Skeletal muscle satellite cell (primary cell): ENCODE measurements around the gene MAS1.

Experiments
- H3K27me3 ChIP-seq: 2 replicates; pipeline ENCODE4 v1.7.0; 2013; ENCODE audit warnings: low read length; ENCODE audit not compliant: control insufficient read depth, insufficient read depth
- H3K36me3 ChIP-seq: 2 replicates; pipeline ENCODE4 v1.7.0; 2013; ENCODE audit warnings: mild to moderate bottlenecking, control low read depth, low read length; ENCODE audit not compliant: insufficient read depth
- H3K4me1 ChIP-seq: 2 replicates; pipeline ENCODE4 v1.7.0; 2013; ENCODE audit warnings: low read length; ENCODE audit not compliant: control insufficient read depth, insufficient read depth
- H3K4me2 ChIP-seq: 2 replicates; pipeline ENCODE4 v1.7.0; 2013; ENCODE audit warnings: mild to moderate bottlenecking, low read length
- H3K4me3 ChIP-seq: 2 replicates; pipeline ENCODE4 v1.7.0; 2013; ENCODE audit warnings: low read length
- H3K9ac ChIP-seq: 2 replicates; pipeline ENCODE4 v1.7.0; 2013; ENCODE audit warnings: mild to moderate bottlenecking, low read depth, low read length, moderate library complexity
- H3K9me3 ChIP-seq: replicated peaks from 2 replicates; pipeline ENCODE4 v1.7.0; 2013; ENCODE audit warnings: mild to moderate bottlenecking, control low read depth, low read length

The MAS1 gene

GRCh38 chr6:159884720-159885119 lies 6.1 kb upstream of the MAS1 start:
- H3K9ac ChIP-seq: no peak overlapping the region
- no peak overlapping the region for H3K4me2 ChIP-seq
- H3K4me1 ChIP-seq: peaks cover 4% of the 10 kb centered on the region
- no peaks in the 10 kb centered on the region for H3K9me3 ChIP-seq
- no peak overlapping the region for H3K4me3 ChIP-seq
- no peaks in the 10 kb centered on the region for H3K36me3 ChIP-seq
- peaks cover 15% of the 10 kb centered on the region for H3K27me3 ChIP-seq

- H3K9me3 ChIP-seq: no peaks in the 10 kb centered on the region
- H3K4me2 ChIP-seq: no peak overlapping the region
- H3K4me3 ChIP-seq: no peak overlapping the region
- no peaks in the 10 kb centered on the region for H3K36me3 ChIP-seq
- no peak overlapping the region for H3K9ac ChIP-seq
- H3K27me3 ChIP-seq: peaks cover 29% of the 10 kb centered on the region
- peaks cover 3% of the 10 kb centered on the region for H3K4me1 ChIP-seq
Measured at GRCh38 chr6:159886270-159886669, 4.5 kb upstream of the MAS1 start.

- Histone ChIP-seq H3K4me3 (no peak overlapping the region), H3K9ac (no peak overlapping the region), H3K4me2 (no peak overlapping the region), H3K4me1 (no peaks in the 10 kb centered on the region), H3K27me3 (peaks cover 37% of the 10 kb centered on the region), H3K9me3 (no peaks in the 10 kb centered on the region), H3K36me3 (no peaks in the 10 kb centered on the region)
Measured at GRCh38 chr6:159887146-159887545, 3.6 kb upstream of the MAS1 start.

GRCh38 chr6:159887761-159888160 lies 3.0 kb upstream of the MAS1 start:
- no peak overlapping the region for H3K9ac ChIP-seq
- no peaks in the 10 kb centered on the region for H3K9me3 ChIP-seq
- H3K4me3 ChIP-seq: no peak overlapping the region
- H3K4me1 ChIP-seq: no peaks in the 10 kb centered on the region
- H3K27me3 ChIP-seq: peaks cover 37% of the 10 kb centered on the region
- H3K36me3 ChIP-seq: no peaks in the 10 kb centered on the region
- H3K4me2 ChIP-seq: no peak overlapping the region

- H3K4me3 ChIP-seq: no peak overlapping the region
- H3K27me3 ChIP-seq: peaks cover 37% of the 10 kb centered on the region
- no peaks in the 10 kb centered on the region for H3K36me3 ChIP-seq
- no peak overlapping the region for H3K9ac ChIP-seq
- H3K4me1 ChIP-seq: no peaks in the 10 kb centered on the region
- H3K4me2 ChIP-seq: no peak overlapping the region
- H3K9me3 ChIP-seq: no peaks in the 10 kb centered on the region
Measured at GRCh38 chr6:159890201-159890600, 587 bp upstream of the MAS1 start.

GRCh38 chr6:159892053-159892452 lies 1.3 kb downstream of the MAS1 start:
- Histone ChIP-seq H3K9ac (no peak overlapping the region), H3K36me3 (no peaks in the 10 kb centered on the region), H3K4me2 (no peak overlapping the region), H3K9me3 (no peaks in the 10 kb centered on the region), H3K27me3 (peaks cover 37% of the 10 kb centered on the region), H3K4me1 (no peaks in the 10 kb centered on the region), H3K4me3 (no peak overlapping the region)

GRCh38 chr6:159893064-159893463 lies 2.3 kb downstream of the MAS1 start:
- no peaks in the 10 kb centered on the region for H3K36me3 ChIP-seq
- H3K4me2 ChIP-seq: no peak overlapping the region
- H3K4me1 ChIP-seq: no peaks in the 10 kb centered on the region
- H3K27me3 ChIP-seq: peaks cover 32% of the 10 kb centered on the region
- H3K4me3 ChIP-seq: no peak overlapping the region
- no peaks in the 10 kb centered on the region for H3K9me3 ChIP-seq
- no peak overlapping the region for H3K9ac ChIP-seq

GRCh38 chr6:159894991-159895390 lies 4.2 kb downstream of the MAS1 start:
- Histone ChIP-seq H3K9me3 (no peaks in the 10 kb centered on the region), H3K4me2 (no peak overlapping the region), H3K4me3 (no peak overlapping the region), H3K27me3 (peaks cover 19% of the 10 kb centered on the region), H3K9ac (no peak overlapping the region), H3K36me3 (no peaks in the 10 kb centered on the region), H3K4me1 (peaks cover 15% of the 10 kb centered on the region)

- Histone ChIP-seq H3K9me3 (no peaks in the 10 kb centered on the region), H3K36me3 (no peaks in the 10 kb centered on the region), H3K4me2 (no peak overlapping the region), H3K9ac (no peak overlapping the region), H3K27me3 (no peaks in the 10 kb centered on the region), H3K4me1 (peaks cover 32% of the 10 kb centered on the region), H3K4me3 (no peak overlapping the region)
Measured at GRCh38 chr6:159897603-159898002, 6.8 kb downstream of the MAS1 start.

GRCh38 chr6:159898519-159898918 lies 7.7 kb downstream of the MAS1 start:
- Histone ChIP-seq H3K9me3 (no peaks in the 10 kb centered on the region), H3K4me1 (peaks cover 32% of the 10 kb centered on the region), H3K4me3 (no peak overlapping the region), H3K36me3 (no peaks in the 10 kb centered on the region), H3K4me2 (no peak overlapping the region), H3K9ac (no peak overlapping the region), H3K27me3 (no peaks in the 10 kb centered on the region)

- Histone ChIP-seq H3K4me3 (peak overlapping the region; percentile 9), H3K27me3 (no peaks in the 10 kb centered on the region), H3K9ac (peak overlapping the region; percentile 66), H3K4me1 (peaks cover 32% of the 10 kb centered on the region), H3K36me3 (no peaks in the 10 kb centered on the region), H3K4me2 (peak overlapping the region; percentile 65), H3K9me3 (no peaks in the 10 kb centered on the region)
Measured at GRCh38 chr6:159899994-159900745, 9.4 kb downstream of the MAS1 start.

GRCh38 chr6:159902620-159903019 lies 11.8 kb downstream of the MAS1 start:
- peaks cover 32% of the 10 kb centered on the region for H3K4me1 ChIP-seq
- H3K9me3 ChIP-seq: no peaks in the 10 kb centered on the region
- H3K27me3 ChIP-seq: no peaks in the 10 kb centered on the region

More at GRCh38 chr6:159902620-159903019, 11.8 kb downstream of the MAS1 start:
- no peak overlapping the region for H3K4me3 ChIP-seq
- H3K36me3 ChIP-seq: no peaks in the 10 kb centered on the region
- H3K9ac ChIP-seq: no peak overlapping the region
- no peak overlapping the region for H3K4me2 ChIP-seq
